GM12872 (cell line): ENCODE measurements around the gene ATP2A3.

Experiments used
- TF ChIP-seq, protein P1 (sequence below): IDR thresholded peaks from 3 replicates; pipeline ENCODE4 v1.5.1; 2011; ENCODE audit warnings: low read depth, mild to moderate bottlenecking, low read length, moderate library complexity; ENCODE audit not compliant: insufficient read depth

Gene ATP2A3

DNA sequence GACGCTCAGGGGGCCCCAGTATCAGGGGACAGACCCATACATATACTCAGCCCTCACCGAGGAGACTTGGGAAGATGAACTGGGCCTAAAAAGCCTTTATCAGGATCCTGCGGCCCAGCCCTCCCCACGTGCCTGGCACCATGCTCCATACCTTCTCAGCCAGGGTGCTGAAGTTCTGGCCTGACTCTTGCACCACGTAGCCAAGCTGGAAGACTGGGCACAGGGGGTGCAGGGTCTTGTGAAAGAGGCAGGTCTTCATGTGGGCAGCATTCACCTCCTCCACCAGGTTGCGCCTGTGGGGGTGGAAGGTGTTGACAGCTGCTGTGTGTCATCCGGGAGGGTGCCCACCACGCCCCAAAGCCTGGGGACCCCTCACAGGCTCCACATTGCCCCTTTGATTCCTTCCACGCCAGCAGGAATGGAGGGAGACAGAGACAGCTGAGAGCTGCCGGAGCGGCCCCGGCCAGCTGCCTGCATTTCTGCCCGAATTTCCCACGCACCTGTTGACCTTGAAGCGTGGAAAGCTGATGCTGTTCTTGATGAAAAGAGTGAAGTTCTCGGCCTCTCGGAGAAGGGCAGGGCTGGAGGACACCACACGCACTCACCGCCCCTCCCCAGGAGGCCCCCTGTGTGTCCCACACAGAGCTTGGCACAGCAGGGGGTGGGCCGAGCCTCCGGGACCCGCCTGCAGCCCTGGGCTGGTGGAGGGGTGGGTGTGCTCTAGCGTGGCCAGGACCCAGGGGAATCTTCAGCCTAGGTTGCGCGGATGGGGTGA lies 61.0 kb downstream of the ATP2A3 start:
- TF ChIP-seq, protein P1, sequence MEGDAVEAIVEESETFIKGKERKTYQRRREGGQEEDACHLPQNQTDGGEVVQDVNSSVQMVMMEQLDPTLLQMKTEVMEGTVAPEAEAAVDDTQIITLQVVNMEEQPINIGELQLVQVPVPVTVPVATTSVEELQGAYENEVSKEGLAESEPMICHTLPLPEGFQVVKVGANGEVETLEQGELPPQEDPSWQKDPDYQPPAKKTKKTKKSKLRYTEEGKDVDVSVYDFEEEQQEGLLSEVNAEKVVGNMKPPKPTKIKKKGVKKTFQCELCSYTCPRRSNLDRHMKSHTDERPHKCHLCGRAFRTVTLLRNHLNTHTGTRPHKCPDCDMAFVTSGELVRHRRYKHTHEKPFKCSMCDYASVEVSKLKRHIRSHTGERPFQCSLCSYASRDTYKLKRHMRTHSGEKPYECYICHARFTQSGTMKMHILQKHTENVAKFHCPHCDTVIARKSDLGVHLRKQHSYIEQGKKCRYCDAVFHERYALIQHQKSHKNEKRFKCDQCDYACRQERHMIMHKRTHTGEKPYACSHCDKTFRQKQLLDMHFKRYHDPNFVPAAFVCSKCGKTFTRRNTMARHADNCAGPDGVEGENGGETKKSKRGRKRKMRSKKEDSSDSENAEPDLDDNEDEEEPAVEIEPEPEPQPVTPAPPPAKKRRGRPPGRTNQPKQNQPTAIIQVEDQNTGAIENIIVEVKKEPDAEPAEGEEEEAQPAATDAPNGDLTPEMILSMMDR: no peak

DNA sequence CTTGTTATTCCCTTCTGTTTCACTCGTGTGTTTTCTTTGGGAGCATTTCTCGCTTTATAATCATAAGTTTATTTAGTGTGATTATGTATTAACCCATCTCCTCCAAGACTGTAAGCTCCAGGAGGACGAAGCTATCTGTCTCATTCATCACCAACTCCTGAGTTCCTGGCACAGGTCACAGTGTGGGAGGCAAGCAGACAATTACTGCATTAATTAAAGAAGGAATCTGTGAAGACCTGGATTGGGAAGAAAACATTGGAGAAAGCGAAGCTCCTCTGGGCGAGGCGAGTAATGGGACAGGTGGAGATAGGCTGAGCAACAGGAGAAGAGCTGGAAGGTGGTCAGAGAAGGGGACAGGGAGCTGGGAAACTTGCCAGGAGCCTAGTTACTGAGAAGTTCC lies 63.6 kb downstream of the ATP2A3 start:
- TF ChIP-seq, protein P1: no peak

DNA sequence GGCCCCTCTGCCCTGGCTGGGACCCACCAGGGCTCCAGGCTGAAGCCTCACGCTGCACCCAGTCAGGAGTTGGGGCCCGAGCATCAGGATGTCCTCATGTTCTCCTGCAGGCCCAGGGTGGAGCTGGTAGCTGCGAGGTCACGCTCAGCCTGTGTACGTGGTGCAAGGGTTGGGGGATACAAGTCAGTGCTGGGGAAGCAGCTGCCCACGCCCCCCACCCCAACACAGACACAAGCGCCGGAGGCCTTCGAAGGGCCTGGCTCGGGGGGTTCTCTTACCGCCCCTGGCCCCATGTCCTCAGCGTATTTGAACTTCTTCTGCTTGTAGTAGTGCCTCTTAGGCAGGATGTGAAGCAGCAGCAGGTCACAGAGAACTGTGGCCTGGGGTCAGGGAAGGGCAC lies 66.5 kb downstream of the ATP2A3 start:
- TF ChIP-seq, protein P1: no peak

DNA sequence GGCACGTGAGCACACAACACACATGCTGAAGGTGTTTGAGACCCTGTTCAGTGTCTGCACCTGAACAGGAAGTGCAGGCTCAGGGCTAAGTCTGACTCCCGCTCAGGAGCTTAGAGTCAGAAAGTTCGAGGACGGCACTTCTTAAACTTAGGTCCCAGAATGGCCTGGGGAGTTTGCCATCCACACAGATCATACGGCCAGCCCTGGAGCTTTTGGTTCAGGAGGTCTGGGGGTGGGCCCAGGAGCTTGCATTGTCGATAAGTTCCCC lies 67.3 kb downstream of the ATP2A3 start:
- TF ChIP-seq, protein P1: no peak

DNA sequence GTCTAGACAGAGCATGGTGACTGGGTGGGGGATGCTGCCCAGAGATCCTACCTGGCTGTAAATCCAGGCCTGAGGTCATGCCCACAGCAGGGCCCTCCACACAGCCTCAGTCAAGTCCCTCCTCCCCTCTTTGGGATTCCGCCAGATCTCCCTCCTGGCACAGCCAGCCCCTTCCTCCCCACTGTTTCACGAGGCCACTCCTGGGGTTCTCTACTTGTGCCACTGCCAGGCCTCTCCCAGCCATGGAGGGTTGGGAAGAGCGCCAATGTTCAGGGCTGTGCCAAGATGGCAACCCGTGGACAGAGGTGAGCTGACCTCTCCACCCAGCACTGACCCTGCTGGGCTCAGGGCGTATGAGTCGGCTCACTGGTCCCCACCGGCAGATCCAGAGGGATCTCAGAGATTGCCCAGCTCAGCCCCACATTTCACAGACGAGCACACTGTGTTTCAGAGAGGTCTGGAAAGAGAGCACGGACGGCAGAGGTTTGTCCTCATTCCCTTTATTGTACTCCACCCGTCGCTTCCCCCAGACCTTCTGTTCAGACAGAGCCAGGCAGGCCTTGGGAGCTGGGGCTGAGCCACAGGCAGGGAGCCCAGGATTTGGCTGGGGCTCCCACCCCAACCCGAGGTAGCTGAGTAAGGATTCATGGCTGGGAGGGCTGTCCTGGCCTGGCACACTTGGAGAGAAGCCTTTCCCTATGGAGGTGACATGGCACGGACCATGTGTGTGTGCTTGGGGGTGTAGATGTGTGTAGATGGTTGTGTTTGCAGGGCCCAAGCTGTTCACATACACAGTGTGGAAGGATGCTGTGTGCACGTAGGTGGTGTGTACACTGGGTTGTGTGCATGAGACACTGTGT lies 67.9 kb downstream of the ATP2A3 start:
- TF ChIP-seq, protein P1: no peak

DNA sequence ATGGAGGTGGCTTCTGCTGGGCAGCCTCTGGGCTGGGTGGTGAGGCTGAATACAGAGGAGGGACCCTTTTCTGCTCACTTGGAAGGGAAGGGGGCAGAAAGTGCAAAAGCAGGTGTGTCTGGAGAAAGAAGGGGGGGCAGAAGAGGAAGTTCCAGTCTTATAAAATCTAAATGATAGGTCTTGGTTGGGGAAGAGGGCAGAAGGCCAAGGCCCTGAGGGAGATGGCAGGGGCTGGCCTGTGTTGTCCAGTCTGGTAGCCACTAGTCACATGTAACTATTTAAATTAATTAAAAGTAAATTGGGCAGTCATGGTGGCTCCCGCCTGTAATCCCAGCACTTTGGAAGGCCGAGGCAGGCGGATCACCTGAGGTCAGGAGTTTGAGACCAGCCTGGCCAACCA lies 68.9 kb downstream of the ATP2A3 start:
- TF ChIP-seq, protein P1: no peak

DNA sequence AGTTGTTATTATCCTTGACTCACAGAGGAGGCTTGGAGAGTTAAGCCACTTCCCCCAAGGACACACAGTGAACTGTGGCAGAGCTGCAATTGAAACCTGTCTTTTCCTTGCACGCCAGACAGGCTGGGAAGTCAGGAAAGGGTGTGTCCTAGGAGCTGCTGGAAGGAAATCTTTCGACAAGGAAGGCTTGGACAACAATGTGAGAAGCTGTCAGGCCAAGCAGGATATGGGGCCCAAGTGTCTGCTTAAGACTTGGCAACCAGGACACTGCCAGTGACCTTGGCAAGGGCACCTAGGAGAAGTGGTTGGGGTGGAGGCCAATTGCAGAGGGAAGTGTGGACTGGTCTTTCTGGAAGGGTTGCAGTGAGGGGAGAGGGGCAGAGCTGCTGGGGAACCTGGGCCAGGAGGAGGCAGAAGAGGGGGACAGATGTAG lies 69.3 kb downstream of the ATP2A3 start:
- TF ChIP-seq, protein P1: no peak
